Epithelial cell of esophagus (primary cell): ENCODE measurements around the gene PLAC1.

Source experiments
- DNase-seq: peaks from one replicate; pipeline ENCODE4 v3.0.0; 2010; ENCODE audit warnings: low read depth
- H3K4me3 ChIP-seq: 2 replicates; pipeline ENCODE4 v1.5.1; 2011; ENCODE audit warnings: mild to moderate bottlenecking, low read length, control low read depth
- CTCF ChIP-seq: IDR thresholded peaks from 2 replicates; pipeline ENCODE4 v1.5.1; 2011; ENCODE audit warnings: low read depth, mild to moderate bottlenecking, low read length, control low read depth, inconsistent platforms; ENCODE audit not compliant: insufficient read depth; ENCODE audit errors: missing control alignments

Gene PLAC1

GRCh38 chrX:134608153-134608552 lies 50.1 kb downstream of the PLAC1 start:
- DNase-seq = no peak
- H3K4me3 ChIP-seq = no peak overlapping the region
- TF ChIP-seq CTCF = no peak

DNA sequence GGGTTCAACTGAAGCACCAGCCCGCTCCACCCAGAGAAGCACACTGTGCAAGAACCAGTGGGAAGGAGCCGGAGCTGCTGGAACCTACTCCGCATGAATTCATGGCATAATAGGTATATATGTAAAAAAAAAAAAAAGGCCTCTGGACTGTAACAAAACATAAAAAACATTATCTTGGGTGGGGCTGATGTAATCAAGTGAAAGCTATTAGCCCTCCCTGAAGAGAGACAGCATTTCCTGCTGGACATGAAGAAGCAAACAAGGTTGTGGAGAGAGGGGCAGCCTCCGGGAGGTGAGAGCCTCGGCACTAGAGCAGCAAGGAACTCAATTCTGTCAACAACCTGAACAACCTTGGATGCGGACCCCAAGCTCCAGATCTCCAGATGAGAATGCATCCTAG lies 50.7 kb downstream of the PLAC1 start:
- DNase-seq = no peak
- no peak for TF ChIP-seq CTCF
- no peak overlapping the region for H3K4me3 ChIP-seq

DNA sequence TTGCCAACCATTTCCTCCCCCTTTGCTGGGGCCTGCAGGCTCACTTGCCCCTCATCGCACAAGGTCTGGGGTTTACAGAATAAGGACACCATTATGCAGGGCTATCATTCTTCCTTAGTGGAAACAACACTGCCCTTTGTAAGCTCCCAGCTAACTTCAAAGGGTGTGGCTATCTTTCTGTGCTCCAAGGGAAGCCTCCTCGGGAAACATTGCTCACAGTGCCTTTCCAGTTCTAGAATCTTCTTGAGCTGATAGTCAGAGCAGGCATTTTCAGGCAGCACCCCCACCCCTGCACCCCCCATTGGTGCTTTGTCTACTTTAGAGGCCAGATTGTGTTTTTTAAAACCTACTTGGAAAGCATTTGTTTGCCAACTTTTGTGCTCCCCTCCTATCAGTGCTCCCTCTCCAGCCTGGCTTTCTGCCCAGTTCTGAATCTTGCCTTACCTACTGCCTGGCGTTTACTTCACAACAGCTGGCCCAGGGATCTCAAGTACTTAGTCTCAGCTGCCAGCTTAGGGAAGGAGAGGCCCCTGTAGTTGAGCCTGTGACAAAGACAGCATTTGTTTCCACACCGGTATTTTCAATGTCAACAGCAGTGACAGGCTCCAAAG lies 53.5 kb downstream of the PLAC1 start:
- DNase-seq = peak; percentile 38
- TF ChIP-seq CTCF = no peak
- H3K4me3 ChIP-seq = no peak overlapping the region

DNA sequence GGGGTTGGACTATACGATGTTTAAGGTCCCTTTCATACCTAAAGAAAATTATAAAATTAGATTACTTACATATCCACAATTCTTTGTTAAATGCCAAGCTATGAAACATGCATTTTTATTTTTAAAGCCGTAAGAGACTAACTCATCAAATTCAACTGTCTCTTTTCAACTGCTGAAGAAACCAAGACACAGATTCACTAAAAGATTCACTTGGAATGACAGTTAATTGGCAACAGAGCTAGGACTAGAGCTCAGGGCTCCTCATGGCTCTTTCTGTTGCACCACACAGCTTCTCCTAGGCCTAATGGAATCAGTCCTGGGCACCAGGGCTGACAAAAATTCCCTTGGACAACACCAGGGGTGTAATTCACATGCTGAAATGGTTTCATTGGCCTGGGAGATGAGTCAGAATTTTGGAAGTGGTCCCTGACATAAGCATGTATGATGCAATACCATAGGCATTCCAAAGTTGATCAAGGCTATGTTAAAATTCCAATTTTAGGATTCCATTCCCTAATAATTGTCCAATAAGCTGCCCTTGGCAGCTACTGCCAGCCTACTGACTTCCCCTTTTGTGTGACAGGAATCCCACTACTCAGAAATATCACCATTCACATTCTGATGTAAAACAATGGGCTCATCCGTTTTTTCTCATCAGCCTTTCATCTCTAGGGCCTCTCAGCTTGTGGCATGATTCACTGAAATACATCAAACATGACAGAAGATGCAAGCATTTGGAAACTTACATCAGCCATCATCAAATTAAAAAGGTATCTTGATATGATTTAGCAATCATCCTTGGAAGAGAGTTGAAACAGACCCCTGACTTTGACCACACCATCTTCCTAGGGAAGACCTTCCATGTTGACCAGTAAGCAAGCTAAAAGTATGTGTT lies 54.2 kb downstream of the PLAC1 start:
- peak; percentile 31 for TF ChIP-seq CTCF
- DNase-seq = peak; percentile 71
- H3K4me3 ChIP-seq = no peak overlapping the region

- no peak for DNase-seq
- no peak overlapping the region for H3K4me3 ChIP-seq
- TF ChIP-seq CTCF = no peak
These were observed 55.9 kb downstream of the PLAC1 start for GRCh38 chrX:134602410-134602809.

- no peak overlapping the region for H3K4me3 ChIP-seq
- no peak for TF ChIP-seq CTCF
- peak; percentile 15 for DNase-seq
These were observed 57.0 kb downstream of the PLAC1 start for GRCh38 chrX:134601240-134601765.
